ENCODE measurements around the gene EIF3F.

- no peak for TF ChIP-seq CTCF (IDR thresholded peaks at IDR 0.05)
- no peak for TF ChIP-seq EZH2 (IDR thresholded peaks at IDR 0.05)
These were observed 4.5 kb upstream of the EIF3F start for GRCh38 chr11:7982582-7983119.

Measured in neural progenitor cell (in vitro differentiated cells).